ENCODE measurements around the gene FAM20C.

GRCh38 chr7:152702-153391 is 39.5 kb upstream of the FAM20C start:
- TF ChIP-seq REST (IDR thresholded peaks at IDR 0.05; ENCODE audit: insufficient replicate concordance, low read depth) (no peak), GABPA (IDR thresholded peaks at IDR 0.05; ENCODE audit: low read depth) (no peak), CTCF (IDR thresholded peaks at IDR 0.05; ENCODE audit: insufficient read depth, low read length) (no peak), SPI1 (IDR thresholded peaks at IDR 0.05; ENCODE audit: borderline replicate concordance, low read depth) (no peak)

All from HL-60 (cell line).